HG03432 (cell line): Measurements from ENCODE around the gene C17orf113.

ENCODE experiments used
- ATAC-seq: cut with Tn5 transposase; IDR thresholded peaks from one replicate; pipeline ENCODE4 v1.9.1; 2021; ENCODE audit warnings: mild to moderate bottlenecking, moderate library complexity; ENCODE audit not compliant: unreplicated experiment

C17orf113 gene

GRCh38 chr17:42050393-42051012 is at the start of gene C17orf113:
Gene C17orf113 (minus strand): TSS chr17:42050601. CDS start chr17:42043376, 7,225 bp downstream.
- ATAC-seq: peak; percentile 55

- ATAC-seq: no peak
Measured at GRCh38 chr17:42098730-42099399, 48.5 kb upstream of the C17orf113 start.

GRCh38 chr17:42097691-42098631 is 47.6 kb upstream of the C17orf113 start, which contains the start of gene ZNF385C:
Gene ZNF385C (minus strand): TSS chr17:42098473. CDS start chr17:42063056, 35,417 bp downstream.
- no peak for ATAC-seq

DNA sequence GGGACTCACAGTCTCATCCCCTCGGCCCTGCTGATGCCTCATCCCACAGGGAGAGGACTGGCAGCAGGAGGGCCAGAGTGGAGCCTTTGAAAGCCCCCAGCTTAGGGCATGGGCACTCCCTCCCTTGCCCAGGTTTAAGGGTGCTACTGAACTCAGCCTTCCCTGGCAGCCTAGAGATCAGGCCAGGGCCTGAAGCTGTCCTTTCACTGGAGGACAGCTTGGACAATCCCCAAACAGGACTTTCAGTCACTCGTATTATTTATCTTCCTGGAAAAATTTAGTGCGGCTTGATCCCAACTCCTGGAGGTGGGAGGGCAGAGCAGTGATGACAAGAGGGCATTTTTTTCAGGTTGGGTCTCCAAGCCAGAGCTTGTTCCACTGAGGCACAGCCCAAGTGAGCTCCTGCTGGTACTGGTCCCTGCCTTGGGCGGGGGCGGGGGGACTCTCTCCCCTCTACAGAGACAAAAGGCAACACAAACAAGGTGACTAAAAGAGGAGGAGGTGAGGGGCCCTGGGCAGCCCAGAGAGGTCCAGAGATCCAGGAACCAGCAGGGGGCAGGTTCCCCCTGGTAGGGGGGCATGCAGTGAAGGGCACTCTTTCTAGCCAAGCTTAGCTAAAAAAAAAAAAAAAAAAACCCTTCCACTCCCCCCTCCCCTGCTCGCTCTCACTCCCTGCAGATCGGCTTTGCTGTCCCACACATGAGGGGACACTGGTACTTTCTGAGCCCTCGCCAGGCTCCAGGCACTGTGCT is 46.1 kb upstream of the C17orf113 start:
- no peak for ATAC-seq

DNA sequence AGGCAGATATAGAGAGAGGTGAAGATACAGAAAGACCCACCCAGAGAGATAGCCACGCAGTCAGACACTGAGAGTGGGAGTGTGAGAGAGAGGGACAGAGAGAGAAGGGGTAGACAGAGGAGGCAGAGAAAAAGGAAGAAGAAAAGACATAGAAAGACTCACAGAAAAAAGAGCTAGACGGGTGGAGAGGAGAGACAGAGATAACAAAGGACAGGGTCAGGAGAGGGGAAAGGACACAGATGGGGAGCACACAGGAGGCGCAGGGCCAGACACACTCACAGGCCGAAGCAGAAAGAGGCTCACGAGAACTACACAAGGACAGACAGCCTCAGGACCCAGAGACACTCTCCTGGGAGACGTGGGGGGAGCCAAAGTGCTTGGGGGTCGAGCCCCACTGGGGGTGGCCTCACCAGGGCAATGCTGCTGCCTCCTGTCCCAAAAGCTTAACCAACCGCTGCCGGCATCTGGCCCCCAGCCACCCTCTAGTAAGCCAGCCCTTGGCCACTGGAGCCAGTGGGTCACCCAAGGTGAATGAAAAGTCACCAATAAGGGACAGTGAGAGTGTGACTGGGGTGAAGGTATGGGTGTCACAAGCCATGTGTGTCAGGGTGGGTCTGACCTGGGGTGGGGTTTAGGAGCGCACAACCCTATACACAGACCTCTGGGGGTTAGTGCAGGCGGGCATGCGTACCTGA is 44.1 kb upstream of the C17orf113 start:
- ATAC-seq: no peak

DNA sequence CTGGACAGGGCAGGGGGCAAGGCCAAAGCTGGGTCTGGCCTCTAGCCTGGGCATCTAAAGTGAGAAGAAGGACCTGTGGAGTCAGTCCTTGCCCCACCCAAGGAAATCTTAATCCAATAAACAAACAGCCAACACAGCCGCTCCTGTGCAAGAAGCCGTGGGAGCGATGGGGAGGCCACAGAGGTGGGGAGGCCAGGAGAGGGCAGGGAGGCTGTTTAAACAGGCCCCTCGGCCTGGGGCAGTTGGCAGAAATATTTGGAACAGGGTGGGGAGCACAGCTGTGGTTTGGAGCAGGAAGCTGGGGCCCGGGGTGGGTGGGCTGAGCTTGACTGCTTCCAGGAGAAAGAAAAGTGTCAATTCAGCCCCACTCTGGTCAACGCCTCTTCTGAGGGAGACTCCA is 42.5 kb upstream of the C17orf113 start:
- ATAC-seq: no peak

GRCh38 chr17:42090964-42091790 is 40.8 kb upstream of the C17orf113 start:
- no peak for ATAC-seq

DNA sequence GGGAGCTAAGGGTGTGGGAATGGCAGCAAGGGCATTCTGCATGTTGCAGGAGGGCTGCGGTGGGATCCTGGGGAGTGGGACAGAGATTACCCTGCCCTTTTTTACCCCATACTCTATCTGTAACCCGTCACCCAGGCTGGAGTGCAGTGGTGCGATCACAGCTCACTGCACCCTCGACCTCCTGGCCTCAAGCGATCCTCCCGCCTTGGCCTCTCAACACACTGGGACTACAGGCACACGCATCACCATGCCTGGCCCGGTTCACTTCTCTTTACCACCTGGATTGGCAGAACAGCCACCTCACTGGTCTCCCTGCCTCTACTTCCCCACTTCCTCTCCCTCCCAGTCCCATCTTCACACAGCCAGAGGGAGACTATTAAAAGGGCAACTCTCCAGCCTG is 38.3 kb upstream of the C17orf113 start:
- ATAC-seq: no peak

DNA sequence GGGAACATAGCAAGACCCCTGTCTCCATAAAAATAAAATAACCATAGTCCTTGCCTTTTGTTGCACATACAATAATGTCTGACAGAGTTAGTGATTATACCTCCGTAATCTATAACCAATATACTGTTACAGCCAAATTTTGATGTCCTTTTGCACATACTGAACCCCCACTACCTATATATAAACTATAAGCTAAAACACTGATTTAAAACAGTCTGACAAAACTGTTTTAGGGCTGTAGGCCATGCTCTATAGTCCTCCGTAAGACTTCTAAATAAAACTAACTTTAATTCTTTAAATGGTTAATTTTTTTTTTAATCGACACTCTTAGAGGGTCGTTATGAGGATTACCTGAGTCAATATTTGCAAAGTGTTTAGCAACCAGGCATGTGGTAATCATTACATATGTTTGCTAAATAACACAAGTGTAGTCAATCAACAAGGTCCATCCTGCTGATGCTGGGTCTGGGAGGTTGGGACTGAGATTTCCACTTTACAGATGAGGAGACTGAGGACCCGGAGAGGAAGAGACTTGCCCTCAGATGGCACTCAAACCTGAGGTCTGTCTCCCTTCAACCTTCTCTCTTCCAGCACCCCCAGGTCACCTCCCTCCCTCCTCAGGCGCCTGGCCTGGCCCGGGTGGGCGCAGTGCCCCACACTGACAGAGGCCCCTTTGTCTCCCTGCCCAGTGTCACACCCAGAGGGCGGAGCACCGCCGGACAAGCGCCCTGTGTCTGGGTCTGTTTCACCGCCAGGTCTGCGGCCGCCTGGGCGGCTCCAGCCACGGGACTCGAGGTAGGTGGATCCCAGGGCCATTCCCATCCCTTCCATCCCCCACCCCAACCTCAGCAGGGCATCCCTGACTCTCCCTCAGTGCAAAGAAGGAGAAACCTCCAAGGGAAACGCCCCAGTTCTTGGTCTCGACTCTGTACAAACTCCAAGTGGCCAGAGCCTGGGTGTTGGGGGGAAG is 37.6 kb upstream of the C17orf113 start:
- no peak for ATAC-seq

- ATAC-seq: no peak
Measured at GRCh38 chr17:42087042-42087701, 36.8 kb upstream of the C17orf113 start.

DNA sequence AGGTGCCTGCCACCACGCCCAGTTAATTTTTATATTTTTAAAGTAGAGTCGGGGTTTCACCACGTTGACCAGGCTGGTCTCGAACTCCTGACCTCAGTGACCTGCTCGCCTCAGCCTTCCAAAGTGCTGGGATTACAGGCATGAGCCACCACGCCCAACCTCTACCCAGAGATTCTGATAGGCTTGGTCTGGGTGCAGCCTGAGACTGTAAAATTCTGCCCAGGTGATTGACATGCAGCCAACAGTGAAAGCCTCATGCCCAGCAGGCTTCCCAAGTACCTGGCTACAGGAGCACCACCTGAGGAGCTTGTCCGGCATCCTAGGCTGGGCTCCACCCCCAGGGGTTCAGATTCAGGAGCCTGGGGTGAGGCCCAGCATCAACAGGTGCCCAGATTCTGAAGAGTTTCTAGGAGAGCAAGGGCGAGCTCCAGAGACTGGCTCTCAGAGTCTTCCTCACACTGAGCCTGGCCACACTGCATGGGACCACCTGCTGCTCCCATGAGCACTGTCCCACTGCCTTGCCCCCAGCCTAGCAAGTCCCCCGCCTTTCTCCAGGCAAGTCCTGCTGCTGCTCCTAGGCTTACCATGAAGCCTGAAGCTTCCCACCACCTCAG is 31.2 kb upstream of the C17orf113 start:
- no peak for ATAC-seq

DNA sequence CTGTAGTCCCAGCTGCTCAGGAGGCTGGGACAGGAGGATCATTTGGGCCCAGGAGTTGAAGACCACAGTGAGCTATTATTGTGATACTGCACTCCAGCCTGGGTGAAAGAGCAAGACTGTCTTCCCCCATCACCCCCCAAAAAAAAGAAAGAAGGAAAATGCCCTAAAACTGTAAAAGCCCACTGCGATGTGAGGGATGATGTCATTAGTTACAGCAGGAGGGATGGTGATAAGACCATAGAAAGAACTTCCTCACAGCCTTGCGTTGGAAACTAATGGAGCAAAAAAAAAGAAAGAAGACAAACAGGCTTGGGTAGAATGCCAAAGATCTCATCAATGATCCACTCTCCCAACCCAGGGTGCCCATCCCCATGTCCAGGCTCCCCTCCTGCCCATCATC is 29.1 kb upstream of the C17orf113 start:
- no peak for ATAC-seq

DNA sequence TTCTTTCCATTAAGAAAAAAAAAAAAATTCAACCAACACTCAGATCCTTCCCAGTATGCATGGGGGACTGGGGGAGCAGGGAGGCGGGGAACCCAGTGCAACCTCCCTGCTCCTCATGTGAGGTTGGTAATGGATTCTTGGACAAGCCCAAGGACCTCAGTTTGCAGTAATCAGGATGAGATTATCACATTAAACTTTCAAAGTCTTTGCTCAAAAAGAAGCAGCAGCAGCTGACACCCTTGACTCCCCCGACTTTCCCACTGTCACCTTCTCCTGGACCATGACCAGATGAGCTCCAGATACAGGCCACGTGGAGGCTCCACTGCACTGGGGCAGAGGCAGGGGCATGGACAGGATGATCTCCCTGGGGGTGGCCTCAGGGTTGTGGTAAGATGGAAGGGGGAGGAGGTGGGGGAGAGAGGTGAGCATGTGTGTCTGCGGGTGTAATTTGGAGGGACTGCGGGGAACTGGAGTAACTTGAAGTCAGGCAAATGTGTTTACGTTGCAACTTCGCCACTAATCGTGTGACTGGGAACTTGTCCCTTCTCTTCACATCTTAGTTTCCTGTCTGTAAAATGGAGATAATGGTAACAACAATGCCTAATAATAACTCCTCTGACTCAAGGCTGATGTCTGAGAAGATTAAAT is 28.1 kb upstream of the C17orf113 start:
- no peak for ATAC-seq

DNA sequence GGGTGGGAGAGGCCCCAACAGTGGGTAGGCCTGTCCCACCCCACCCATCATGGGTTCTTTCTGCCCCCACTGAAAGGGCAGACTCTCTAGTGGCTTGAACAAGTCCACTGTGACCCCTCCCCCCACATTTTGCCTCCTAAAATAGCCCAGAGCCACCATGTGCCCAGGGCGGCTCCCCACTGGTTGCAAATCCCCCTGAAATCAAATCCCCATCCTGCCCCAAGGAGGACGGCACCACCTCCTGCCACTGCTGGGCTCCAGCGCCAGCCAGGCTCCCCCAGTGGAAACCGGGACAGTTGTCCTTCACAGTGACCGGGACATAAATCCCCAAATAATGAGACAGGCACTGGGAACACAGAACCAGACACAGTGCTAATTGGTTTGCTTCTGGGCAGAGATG is 27.4 kb upstream of the C17orf113 start:
- ATAC-seq: no peak

DNA sequence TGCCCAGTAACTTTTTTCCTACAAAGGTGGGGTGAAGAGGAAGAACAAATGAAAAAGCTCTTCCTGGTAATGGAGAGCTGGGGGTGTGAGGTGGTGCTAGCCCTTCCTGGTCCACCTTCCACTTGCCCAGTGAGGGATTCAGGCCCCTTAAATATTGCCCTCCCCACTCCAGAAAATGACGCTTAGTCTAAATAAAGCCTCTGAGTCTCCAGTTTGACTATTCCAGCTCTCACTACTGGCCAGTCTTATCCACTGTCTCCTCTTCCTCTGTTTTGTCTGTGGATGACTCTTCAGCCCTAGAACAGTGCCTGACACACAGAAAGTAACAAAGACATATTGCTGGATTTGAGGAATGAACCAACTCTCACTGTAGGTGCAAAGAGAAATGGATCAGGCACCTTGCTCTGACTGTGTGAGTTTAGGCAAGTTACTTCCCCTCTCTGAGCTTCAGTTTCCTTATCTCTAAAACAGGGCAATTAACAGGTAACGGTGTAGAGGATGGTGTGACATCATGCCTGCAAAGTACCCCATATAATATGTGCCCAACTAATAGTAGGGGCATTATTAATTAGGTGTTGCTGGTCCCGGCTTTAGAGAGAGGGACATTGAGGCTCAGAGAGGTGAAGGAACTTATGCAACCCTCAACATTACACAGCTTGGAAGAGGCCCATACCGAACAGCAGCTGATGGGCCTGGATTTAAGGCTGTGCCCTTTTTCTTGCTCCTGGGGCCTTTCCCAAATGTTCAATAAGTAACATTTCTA is 26.6 kb upstream of the C17orf113 start:
- no peak for ATAC-seq

DNA sequence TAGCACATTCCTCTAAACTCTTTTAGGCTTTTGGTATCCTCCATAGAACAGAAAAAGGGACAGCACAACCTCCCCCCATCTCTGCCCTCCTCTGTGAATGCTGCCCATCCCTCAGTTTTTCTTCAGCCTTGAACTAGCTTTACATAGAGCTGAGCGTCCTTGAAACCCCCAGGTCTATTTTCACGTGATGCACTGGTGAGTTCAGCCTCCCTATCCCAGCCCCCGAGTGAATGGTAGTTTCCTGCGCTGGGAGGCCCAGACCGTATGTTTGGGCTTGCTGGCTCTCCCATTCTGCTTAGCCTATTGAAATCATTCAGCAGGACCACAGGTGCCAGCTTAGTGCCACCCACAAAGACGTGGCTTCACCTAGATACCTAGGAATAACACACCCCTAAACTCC is 25.4 kb upstream of the C17orf113 start:
- no peak for ATAC-seq
